Left hindlimb (tissue), 1 donor: Measurements from ENCODE around the gene RGS7.
"Not testable (repeated sequence)": the region's sequence is repeated elsewhere in the genome, so short reads cannot be mapped to it uniquely, and the experiment has no call there.

Experiments
- DNase-seq: peaks from one replicate; pipeline ENCODE4 v3.0.0-alpha.2; 2018

Gene RGS7

GRCh38 chr1:240816472-240816871 lies 540.5 kb downstream of the RGS7 start:
- DNase-seq = no peak

- no peak for DNase-seq
Measured at GRCh38 chr1:240813720-240814119, 543.3 kb downstream of the RGS7 start.

- DNase-seq = no peak
Measured at GRCh38 chr1:240811256-240811655, 545.7 kb downstream of the RGS7 start.

- DNase-seq = no peak
Measured at GRCh38 chr1:240808381-240808780, 548.6 kb downstream of the RGS7 start.

GRCh38 chr1:240806200-240806745 lies 550.7 kb downstream of the RGS7 start:
- DNase-seq = no peak

- no peak for DNase-seq
Measured at GRCh38 chr1:240804475-240804874, 552.5 kb downstream of the RGS7 start.

- no peak for DNase-seq
Measured at GRCh38 chr1:240803151-240803550, 553.9 kb downstream of the RGS7 start.

- no peak for DNase-seq
Measured at GRCh38 chr1:240802271-240802670, 554.7 kb downstream of the RGS7 start.

GRCh38 chr1:240801442-240801841 lies 555.6 kb downstream of the RGS7 start:
- no peak for DNase-seq

GRCh38 chr1:240800291-240800690 lies 556.7 kb downstream of the RGS7 start:
- no peak for DNase-seq

- DNase-seq = no peak
Measured at GRCh38 chr1:240797050-240797449, 560.0 kb downstream of the RGS7 start.

GRCh38 chr1:240794046-240794843 lies 562.8 kb downstream of the RGS7 start:
- no peak for DNase-seq

- DNase-seq = no peak
Measured at GRCh38 chr1:240792915-240793529, 564.0 kb downstream of the RGS7 start.

GRCh38 chr1:240790856-240791255 lies 566.1 kb downstream of the RGS7 start:
- no peak for DNase-seq

GRCh38 chr1:240786880-240787279 lies 570.1 kb downstream of the RGS7 start:
- DNase-seq = no peak

GRCh38 chr1:240784776-240785175 lies 572.2 kb downstream of the RGS7 start:
- no peak for DNase-seq

GRCh38 chr1:240783728-240784137 lies 573.3 kb downstream of the RGS7 start:
- not testable (repeated sequence) for DNase-seq

GRCh38 chr1:240776237-240776636 lies 580.8 kb downstream of the RGS7 start:
- DNase-seq = no peak

- no peak for DNase-seq
Measured at GRCh38 chr1:240772131-240772530, 584.9 kb downstream of the RGS7 start.

GRCh38 chr1:240771450-240771849 lies 585.6 kb downstream of the RGS7 start:
- DNase-seq = no peak

- no peak for DNase-seq
Measured at GRCh38 chr1:240768979-240769378, 588.0 kb downstream of the RGS7 start.

- no peak for DNase-seq
Measured at GRCh38 chr1:240766831-240767230, 590.2 kb downstream of the RGS7 start.

- DNase-seq = no peak
Measured at GRCh38 chr1:240765732-240766363, 591.2 kb downstream of the RGS7 start.

GRCh38 chr1:240763771-240764170 lies 593.2 kb downstream of the RGS7 start:
- DNase-seq = no peak
